ENCODE results near the gene PCTP. TPM values are rescaled to one million over a fixed set of nuclear protein-coding genes. Genes with fewer than 3 reads are reported as not detected.

Gene PCTP
- total RNA-seq, 1 experiment from 2014 or later = 17.1 TPM

DNA sequence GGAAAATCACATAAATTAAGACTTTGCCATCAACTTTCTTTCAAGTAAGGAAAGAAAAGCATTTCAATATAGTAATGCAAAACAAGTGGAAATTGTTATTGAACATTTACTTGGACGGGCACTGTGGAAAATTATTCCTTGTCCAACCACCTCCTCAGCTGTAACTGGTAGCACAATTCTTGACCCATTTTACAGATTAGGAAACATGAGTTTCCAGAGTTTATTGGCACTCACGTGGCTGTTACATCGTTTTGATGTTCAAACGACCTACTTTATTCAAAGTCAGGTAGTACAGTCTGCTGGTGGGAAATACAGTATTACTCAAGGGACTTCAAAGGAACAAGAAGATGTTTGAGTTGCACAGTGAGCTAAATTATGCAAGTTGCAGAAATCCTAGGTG is 866 bp upstream of the PCTP start:
- no CpG with 5 or more reads among the region's 4 CpGs for WGBS (ENCODE audit: extremely low coverage, insufficient read length, low lambda C conversion rate)
- Histone ChIP-seq H2BK5ac (ENCODE audit: insufficient read length, low read length) (no peak overlapping the region), H4K8ac (replicated peaks; ENCODE audit: insufficient read length, low read depth, low read length) (no peak overlapping the region), H3K9me3 (ENCODE audit: control insufficient read depth, low read depth, low read length) (no peaks in the 10 kb centered on the region), H2BK20ac (ENCODE audit: low read depth, low read length, poor library complexity, severe bottlenecking) (no peak overlapping the region), H2BK120ac (ENCODE audit: low read depth, low read length, poor library complexity, severe bottlenecking) (no peak overlapping the region), H3K4me1 (ENCODE audit: insufficient read depth, low read length) (no peaks in the 10 kb centered on the region), H2AFZ (ENCODE audit: low read length) (no peak overlapping the region), H2BK12ac (ENCODE audit: insufficient read length, low read depth, low read length) (no peak overlapping the region), H3K23ac (ENCODE audit: insufficient read length, low read depth, low read length) (no peak overlapping the region), H3K79me2 (ENCODE audit: insufficient read depth, low read length) (no peaks in the 10 kb centered on the region), H3K4me2 (ENCODE audit: insufficient read depth, insufficient read length, low read length) (no peak overlapping the region), H2AK5ac (ENCODE audit: insufficient read length, low read length) (no peak overlapping the region), H3K23me2 (ENCODE audit: insufficient read length, low read depth, low read length, poor library complexity, severe bottlenecking) (peaks cover 5% of the 10 kb centered on the region), H3T11ph (ENCODE audit: low read length) (no peak overlapping the region), H3K9ac (ENCODE audit: extremely low read depth, insufficient read length, low read length) (no peak overlapping the region), H3K27me3 (ENCODE audit: insufficient read depth, low read length) (no peaks in the 10 kb centered on the region), H3K56ac (ENCODE audit: insufficient read length, low read depth, low read length) (no peak overlapping the region), H3K79me1 (ENCODE audit: insufficient read depth, low read depth, low read length, poor library complexity, severe bottlenecking) (no peaks in the 10 kb centered on the region), H3K18ac (ENCODE audit: insufficient read length, low read depth, low read length) (no peak overlapping the region), H3K27ac (ENCODE audit: insufficient read length, low read depth, low read length) (no peak overlapping the region), H3K14ac (ENCODE audit: insufficient read depth, low read length) (no peak overlapping the region), H4K5ac (ENCODE audit: insufficient read length, low read depth, low read length) (no peak overlapping the region), H3K4ac (ENCODE audit: low read depth, low read length) (no peak overlapping the region), H4K20me1 (ENCODE audit: control insufficient read depth, insufficient read depth, insufficient read length) (no peaks in the 10 kb centered on the region), H4K91ac (ENCODE audit: insufficient read length, low read depth, low read length) (no peak overlapping the region), H2BK15ac (ENCODE audit: low read depth, low read length) (no peak overlapping the region)
- TF ChIP-seq, protein P1, sequence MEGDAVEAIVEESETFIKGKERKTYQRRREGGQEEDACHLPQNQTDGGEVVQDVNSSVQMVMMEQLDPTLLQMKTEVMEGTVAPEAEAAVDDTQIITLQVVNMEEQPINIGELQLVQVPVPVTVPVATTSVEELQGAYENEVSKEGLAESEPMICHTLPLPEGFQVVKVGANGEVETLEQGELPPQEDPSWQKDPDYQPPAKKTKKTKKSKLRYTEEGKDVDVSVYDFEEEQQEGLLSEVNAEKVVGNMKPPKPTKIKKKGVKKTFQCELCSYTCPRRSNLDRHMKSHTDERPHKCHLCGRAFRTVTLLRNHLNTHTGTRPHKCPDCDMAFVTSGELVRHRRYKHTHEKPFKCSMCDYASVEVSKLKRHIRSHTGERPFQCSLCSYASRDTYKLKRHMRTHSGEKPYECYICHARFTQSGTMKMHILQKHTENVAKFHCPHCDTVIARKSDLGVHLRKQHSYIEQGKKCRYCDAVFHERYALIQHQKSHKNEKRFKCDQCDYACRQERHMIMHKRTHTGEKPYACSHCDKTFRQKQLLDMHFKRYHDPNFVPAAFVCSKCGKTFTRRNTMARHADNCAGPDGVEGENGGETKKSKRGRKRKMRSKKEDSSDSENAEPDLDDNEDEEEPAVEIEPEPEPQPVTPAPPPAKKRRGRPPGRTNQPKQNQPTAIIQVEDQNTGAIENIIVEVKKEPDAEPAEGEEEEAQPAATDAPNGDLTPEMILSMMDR (conservative IDR thresholded peaks at IDR 0.05) = no peak
- no peak for DNase-seq
- Mint-ChIP-seq H3K27me3 (ENCODE audit: low read depth) (no peaks in the 10 kb centered on the region), H3K27ac (no peak overlapping the region), H3K9me3 (no peaks in the 10 kb centered on the region), H3K4me3 (no peak overlapping the region), H3K36me3 (ENCODE audit: insufficient read depth in 1 of 3, low read depth in 3 of 3) (no peaks in the 10 kb centered on the region; a peak in 1 of 7 replicates), H3K4me1 (peaks cover 15% of the 10 kb centered on the region in 2 experiments)
